DMS 273 treated with DMSO at 0.1 percent for 48 hours (cell line): ENCODE measurements around the gene FNTB.
A peak's percentile ranks its signal among the peaks of the same experiment; 100 is the strongest.

Experiments
- DNase-seq: peaks from one replicate; lab custom pipeline; 2025; lab: John Stamatoyannopoulos, UW

Gene FNTB

GRCh38 chr14:65045709-65046108 is 59.0 kb downstream of the FNTB start:
- DNase-seq: no peak

- no peak for DNase-seq
Observed at GRCh38 chr14:65052832-65053231, 66.1 kb downstream of the FNTB start.

- DNase-seq: no peak
Observed at GRCh38 chr14:65053466-65053865, 66.8 kb downstream of the FNTB start.

- no peak for DNase-seq
Observed at GRCh38 chr14:65054471-65055085, 67.9 kb downstream of the FNTB start.

GRCh38 chr14:65057695-65058094 is 71.0 kb downstream of the FNTB start:
- no peak for DNase-seq

GRCh38 chr14:65062096-65063075 is 75.7 kb downstream of the FNTB start:
- no peak for DNase-seq

GRCh38 chr14:65065719-65066118 is 79.0 kb downstream of the FNTB start:
- DNase-seq: no peak

GRCh38 chr14:65069874-65070413 is 83.2 kb downstream of the FNTB start:
- DNase-seq: no peak

- peak; percentile 83 for DNase-seq
Observed at GRCh38 chr14:65070471-65070976, 83.8 kb downstream of the FNTB start.

GRCh38 chr14:65071544-65071943 is 84.8 kb downstream of the FNTB start:
- DNase-seq: no peak

- DNase-seq: no peak
Observed at GRCh38 chr14:65072256-65072655, 85.6 kb downstream of the FNTB start.

- no peak for DNase-seq
Observed at GRCh38 chr14:65072937-65073336, 86.2 kb downstream of the FNTB start.

GRCh38 chr14:65073605-65074201 is 87.0 kb downstream of the FNTB start:
- DNase-seq: no peak

GRCh38 chr14:65074449-65075150 is 87.9 kb downstream of the FNTB start:
- DNase-seq: no peak

GRCh38 chr14:65075628-65076325 is 89.1 kb downstream of the FNTB start:
- DNase-seq: no peak

- DNase-seq: no peak
Observed at GRCh38 chr14:65077318-65077717, 90.6 kb downstream of the FNTB start.

GRCh38 chr14:65079201-65079600 is 92.5 kb downstream of the FNTB start:
- DNase-seq: no peak

GRCh38 chr14:65079768-65080167 is 93.1 kb downstream of the FNTB start:
- DNase-seq: no peak

- no peak for DNase-seq
Observed at GRCh38 chr14:65080960-65081747, 94.5 kb downstream of the FNTB start.

GRCh38 chr14:65082930-65083329 is 96.2 kb downstream of the FNTB start:
- no peak for DNase-seq
